Measurements from ENCODE around the gene SPACA6. TPM values are rescaled to one million over a fixed set of nuclear protein-coding genes. Genes with fewer than 3 reads are reported as not detected.
A peak's percentile ranks its signal among the peaks of the same experiment; 100 is the strongest.

Gene SPACA6
- total RNA-seq, 4 donors from 2014 or later, result 11.8 to 37.8 (median 17.4) TPM

- Histone ChIP-seq H3K27me3 (no peaks in the 10 kb centered on the region), H3K4me3 (peak overlapping the region; percentile 86 to 100 (median 98)), H3K36me3 (peaks cover 12 to 34% (median 25%) of the 10 kb centered on the region in 4 donors), H3K4me1 (peaks cover 42 to 65% (median 60%) of the 10 kb centered on the region in 4 donors), H3K27ac (replicated peaks in 1 of 4) (peak overlapping the region; percentile 99 to 100 (median 100)), H3K9me3 (no peaks in the 10 kb centered on the region)
- no peak for TF ChIP-seq POLR2A (IDR thresholded peaks at IDR 0.05; ENCODE audit: low read depth)
- no peak for TF ChIP-seq EP300 (IDR thresholded peaks at IDR 0.05)
- TF ChIP-seq CTCF (IDR thresholded peaks at IDR 0.05), result no peak
- TF ChIP-seq POLR2AphosphoS5 (IDR thresholded peaks at IDR 0.05), result peak; percentile 79 to 82
- DNase-seq (ENCODE audit: extremely low spot score), result peak; percentile 92
- intact Hi-C loops (cut with DNase I), result no loop called here
- WGBS, result 0% methylated on average over 10 of the region's 21 CpGs
These were observed 2.6 kb upstream of the SPACA6 start for GRCh38 chr19:51690454-51691073.

DNA sequence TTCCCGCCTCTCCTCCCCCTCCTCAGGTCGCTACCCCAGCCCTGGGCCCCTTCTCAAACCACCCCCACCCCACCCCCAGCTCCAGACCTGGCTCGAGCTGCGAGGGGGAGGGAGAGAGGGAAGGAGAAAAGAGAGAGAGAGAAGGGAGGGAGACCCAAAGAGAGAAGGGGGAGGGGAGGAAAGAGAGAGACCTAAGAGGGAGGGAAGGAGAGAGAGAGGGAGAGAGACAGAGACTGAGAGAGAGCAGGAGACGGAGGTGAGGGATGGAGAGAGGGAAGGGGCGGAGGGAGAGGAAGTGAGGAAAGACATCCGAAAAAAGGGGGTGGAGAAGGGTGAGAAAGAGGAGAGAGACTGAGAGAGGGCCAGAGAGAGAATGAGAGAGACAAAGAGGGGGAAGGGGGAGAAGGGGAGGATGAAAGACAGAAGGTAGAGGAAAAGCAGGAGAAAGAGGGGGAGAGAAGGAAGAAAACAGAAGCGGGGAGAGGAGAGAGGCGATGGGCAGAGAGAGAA, 2.0 kb upstream of the SPACA6 start:
- no peak for DNase-seq (ENCODE audit: extremely low spot score)
- Histone ChIP-seq H3K4me1 (peaks cover 42 to 70% (median 60%) of the 10 kb centered on the region in 4 donors), H3K36me3 (peaks cover 12 to 39% (median 30%) of the 10 kb centered on the region in 4 donors), H3K4me3 (peak overlapping the region; percentile 86 to 100 (median 98)), H3K27me3 (no peaks in the 10 kb centered on the region), H3K9me3 (no peaks in the 10 kb centered on the region), H3K27ac (replicated peaks in 1 of 4) (peak overlapping the region; percentile 99 to 100 (median 100))
- TF ChIP-seq POLR2A (IDR thresholded peaks at IDR 0.05; ENCODE audit: low read depth) (no peak), EP300 (IDR thresholded peaks at IDR 0.05) (no peak), POLR2AphosphoS5 (IDR thresholded peaks at IDR 0.05) (no peak), CTCF (IDR thresholded peaks at IDR 0.05) (no peak)
- WGBS, result 7% methylated on average over 7 of the region's 9 CpGs
- intact Hi-C loops (cut with DNase I), result no loop called here

- Histone ChIP-seq H3K27ac (replicated peaks in 1 of 4) (peak overlapping the region; percentile 99 to 100 (median 100)), H3K36me3 (peaks cover 12 to 46% (median 36%) of the 10 kb centered on the region in 4 donors), H3K4me3 (peak overlapping the region; percentile 86 to 100 (median 98)), H3K4me1 (peaks cover 42 to 68% (median 60%) of the 10 kb centered on the region in 4 donors), H3K27me3 (no peaks in the 10 kb centered on the region), H3K9me3 (no peaks in the 10 kb centered on the region)
- intact Hi-C loops (cut with DNase I), result no loop called here
- 20% methylated on average over 12 of the region's 12 CpGs for WGBS
- DNase-seq (ENCODE audit: extremely low spot score), result peak; percentile 60
- no peak for TF ChIP-seq POLR2AphosphoS5 (IDR thresholded peaks at IDR 0.05)
- TF ChIP-seq POLR2A (IDR thresholded peaks at IDR 0.05; ENCODE audit: low read depth), result no peak
- TF ChIP-seq EP300 (IDR thresholded peaks at IDR 0.05), result no peak
- TF ChIP-seq CTCF (IDR thresholded peaks at IDR 0.05), result no peak
These were observed 1.3 kb upstream of the SPACA6 start for GRCh38 chr19:51691584-51692428.

DNA sequence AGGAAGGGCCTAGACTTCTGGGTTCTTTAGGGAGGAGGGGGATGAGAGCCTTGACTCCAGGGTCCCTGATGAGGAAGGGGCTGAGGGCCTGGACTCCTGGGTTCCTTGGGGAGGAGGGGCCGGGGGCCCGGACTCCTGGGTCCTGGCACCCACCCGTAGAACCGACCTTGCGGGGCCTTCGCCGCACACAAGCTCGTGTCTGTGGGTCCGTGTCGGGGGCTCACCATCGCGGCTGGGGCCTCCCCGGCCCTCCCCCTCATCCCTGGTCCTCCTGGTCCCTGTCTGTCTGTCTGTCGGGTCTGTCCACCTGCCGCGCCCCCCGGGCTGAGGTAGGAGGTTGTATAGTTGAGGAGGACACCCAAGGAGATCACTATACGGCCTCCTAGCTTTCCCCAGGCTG, 662 bp upstream of the SPACA6 start:
- H3K27ac ChIP-seq (replicated peaks in 1 of 4), result peak overlapping the region; percentile 99 to 100 (median 100)
- intact Hi-C loops (cut with DNase I), result no loop called here
- H3K36me3 ChIP-seq, result peaks cover 12 to 53% (median 42%) of the 10 kb centered on the region in 4 donors
- H3K9me3 ChIP-seq, result no peaks in the 10 kb centered on the region
- DNase-seq (ENCODE audit: extremely low spot score), result no peak
- peak overlapping the region; percentile 86 to 100 (median 98) for H3K4me3 ChIP-seq
- no CpG with 5 or more reads among the region's 18 CpGs for WGBS
- no peaks in the 10 kb centered on the region for H3K27me3 ChIP-seq
- H3K4me1 ChIP-seq, result peaks cover 36 to 61% (median 53%) of the 10 kb centered on the region in 4 donors
- TF ChIP-seq CTCF (IDR thresholded peaks at IDR 0.05), result no peak
- no peak for TF ChIP-seq EP300 (IDR thresholded peaks at IDR 0.05)
- TF ChIP-seq POLR2AphosphoS5 (IDR thresholded peaks at IDR 0.05), result no peak
- no peak for TF ChIP-seq POLR2A (IDR thresholded peaks at IDR 0.05; ENCODE audit: low read depth)

All from esophagus muscularis mucosa (tissue), 4 donors.